Activated CD4-positive, alpha-beta T cell treated with anti-CD3 and anti-CD28 coated beads, Interleukin-2, amount 50 U/mL, for 16 hours (primary cell): ENCODE data around the gene CD14.
"Not testable (repeated sequence)": the region's sequence is repeated elsewhere in the genome, so short reads cannot be mapped to it uniquely, and the experiment has no call there.

Experiments used
- DNase-seq: peaks from one replicate; pipeline ENCODE4 v3.0.0-alpha.2; 2020

Gene CD14

DNA sequence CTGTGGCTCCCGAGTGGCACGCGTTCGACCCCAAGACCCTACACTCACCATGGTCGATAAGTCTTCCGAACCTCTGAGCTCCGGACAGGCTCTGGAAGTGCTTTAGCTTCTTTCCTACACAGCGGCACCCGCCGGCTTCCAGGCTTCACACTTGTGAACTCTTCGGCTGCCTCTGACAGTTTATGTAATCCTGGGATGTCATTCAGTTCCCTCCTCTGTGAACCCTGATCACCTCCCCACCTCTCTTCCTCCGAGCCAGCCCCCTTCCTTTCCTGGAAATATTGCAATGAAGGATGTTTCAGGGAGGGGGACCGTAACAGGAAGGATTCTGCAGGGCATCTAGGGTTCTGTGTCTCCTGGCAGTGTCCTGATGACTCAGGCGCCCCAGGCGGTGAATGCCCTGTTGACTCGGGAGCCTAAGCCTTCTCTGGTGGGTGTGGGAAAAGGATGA, at the start of gene CD14:
CD14 (minus strand) TSS at position 155 of the 451 bp plus-strand sequence; CDS start at position 51, 104 bp downstream.
- DNase-seq: no peak

DNA sequence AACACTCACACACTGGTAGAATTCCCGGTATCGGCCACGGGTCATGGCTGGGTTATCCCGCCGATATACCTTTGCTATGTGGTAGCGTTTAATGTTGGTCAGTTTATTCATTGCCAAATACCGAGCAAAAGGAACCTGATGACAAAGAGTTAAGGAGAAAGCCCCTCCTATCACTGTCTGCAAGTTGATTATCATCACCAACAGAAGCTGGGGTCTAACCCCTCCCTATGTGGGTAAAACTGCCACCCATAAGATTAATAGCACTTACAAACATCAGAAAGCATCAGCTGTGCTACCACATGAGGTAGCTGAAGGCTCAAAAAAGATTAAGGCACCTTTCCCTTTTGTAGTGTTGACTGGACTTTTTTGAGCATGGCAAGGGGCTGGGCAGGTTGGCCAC, 46.0 kb upstream of the CD14 start:
- no peak for DNase-seq

DNA sequence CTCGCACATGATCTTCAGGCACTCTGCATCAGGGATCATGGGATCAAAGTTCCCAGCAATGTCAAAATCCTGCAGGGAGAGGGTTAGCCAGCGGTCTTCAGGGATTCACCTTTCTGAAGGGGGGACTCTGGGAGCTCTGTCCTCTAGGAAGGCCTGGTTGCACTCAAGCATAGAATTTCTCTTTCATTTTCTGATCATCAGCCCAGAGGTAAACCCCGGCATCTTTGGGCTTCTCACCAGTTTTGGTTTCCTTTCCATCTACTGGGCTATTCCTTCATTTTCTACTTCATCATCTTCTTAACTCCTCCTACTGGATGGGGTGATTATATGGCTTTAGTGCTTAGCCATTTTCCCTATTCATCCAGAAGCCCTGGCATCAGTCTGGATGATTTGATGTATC, 45.0 kb upstream of the CD14 start:
- DNase-seq: no peak

DNA sequence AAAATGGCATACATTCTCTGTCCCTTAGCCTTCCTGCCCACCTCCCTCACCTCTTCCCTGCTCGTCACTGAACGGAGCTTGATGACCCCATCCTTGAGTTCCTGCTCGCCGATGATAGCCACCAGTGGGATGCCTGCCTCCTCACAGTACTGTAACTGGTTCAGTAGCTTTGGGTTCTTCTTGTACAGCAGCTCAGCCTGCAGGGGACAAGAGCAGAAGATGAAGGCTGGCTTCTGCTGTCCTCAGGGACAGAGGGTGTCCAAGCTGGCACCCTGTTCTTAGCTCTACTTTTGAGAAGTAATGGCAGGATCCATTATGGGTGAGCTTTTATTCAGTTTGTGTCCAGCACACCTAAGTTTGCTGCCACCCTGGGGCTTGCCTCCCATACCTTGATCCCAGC, 41.7 kb upstream of the CD14 start:
- no peak for DNase-seq

DNA sequence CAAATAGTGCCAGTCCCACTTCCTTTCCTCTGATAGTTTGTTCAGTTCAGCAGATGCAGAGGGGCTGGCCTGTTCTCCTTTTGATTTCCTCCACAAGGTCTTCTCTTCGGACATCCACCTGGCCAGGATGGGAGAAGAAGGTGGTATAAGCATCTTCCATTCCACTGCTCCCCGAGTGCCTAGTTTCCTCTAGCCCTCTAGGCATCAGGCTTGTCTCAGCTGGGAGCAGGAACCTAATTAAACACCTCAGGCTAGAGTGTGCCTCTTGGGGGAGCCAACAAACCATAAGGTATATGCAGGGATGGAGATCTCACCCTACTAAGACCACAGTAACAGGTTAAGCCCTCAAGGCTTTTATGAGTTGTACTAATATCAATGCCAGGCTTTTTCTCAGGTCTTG, 41.2 kb upstream of the CD14 start:
- no peak for DNase-seq

- no peak for DNase-seq
Observed at GRCh38 chr5:140673187-140673976, 40.4 kb upstream of the CD14 start, which contains the start of gene DND1. Gene DND1 (minus strand): TSS chr5:140673576. CDS start chr5:140673542, 34 bp downstream.

- no peak for DNase-seq
Observed at GRCh38 chr5:140672455-140673186, 39.6 kb upstream of the CD14 start.

GRCh38 chr5:140671472-140672125, 38.6 kb upstream of the CD14 start:
- no peak for DNase-seq

GRCh38 chr5:140671035-140671434, 38.1 kb upstream of the CD14 start:
- not testable (repeated sequence) for DNase-seq

GRCh38 chr5:140664359-140665119, 31.6 kb upstream of the CD14 start, which contains the start of gene WDR55:
Gene WDR55 (plus strand): TSS chr5:140664904. CDS start chr5:140664913, 9 bp downstream.
- peak; percentile 96 for DNase-seq

GRCh38 chr5:140664030-140664358, 31.0 kb upstream of the CD14 start:
- no peak for DNase-seq

GRCh38 chr5:140660371-140660770, 27.4 kb upstream of the CD14 start:
- DNase-seq: not testable (repeated sequence)

GRCh38 chr5:140658870-140659269, 25.9 kb upstream of the CD14 start:
- no peak for DNase-seq

DNA sequence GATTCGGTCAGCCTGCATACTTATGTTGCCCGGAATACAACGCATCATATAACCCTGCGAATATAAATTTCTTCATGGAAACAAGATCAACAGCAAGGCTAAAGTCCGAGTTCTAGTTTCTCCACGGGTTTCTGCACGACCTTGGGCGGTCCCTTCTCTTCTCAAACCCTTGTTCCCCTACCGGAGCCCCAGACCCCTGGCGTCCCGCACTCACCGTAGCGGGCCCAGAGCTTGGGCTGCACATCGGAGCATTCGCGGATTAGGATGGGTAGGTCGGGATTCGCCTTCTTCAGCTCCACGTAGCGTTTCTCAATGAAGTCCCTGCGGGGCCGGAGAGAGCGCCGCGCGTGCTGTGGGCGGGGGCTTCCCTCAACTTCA, 14.1 kb upstream of the CD14 start:
- no peak for DNase-seq

GRCh38 chr5:140642718-140643117, 9.7 kb upstream of the CD14 start:
- no peak for DNase-seq

DNA sequence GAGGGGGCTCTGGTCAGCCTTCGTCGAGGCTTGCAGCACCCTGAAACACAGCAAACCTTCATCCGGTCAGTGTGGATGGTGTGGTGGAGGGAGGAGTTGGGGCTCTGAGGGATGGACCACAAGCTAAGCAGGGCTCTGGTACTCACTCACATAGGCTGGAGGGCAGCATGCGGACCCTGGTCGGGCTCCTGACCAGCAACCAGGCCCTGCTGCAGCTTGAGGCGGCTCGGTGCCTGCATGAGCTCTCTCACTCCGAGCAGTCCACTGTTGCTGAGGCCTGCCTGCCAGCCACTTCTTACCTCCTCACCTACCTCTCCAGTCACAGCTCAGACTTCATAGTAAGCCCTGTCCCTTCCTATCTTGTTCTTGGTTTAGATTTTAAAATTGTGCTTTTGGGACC, 8.7 kb upstream of the CD14 start:
- no peak for DNase-seq

DNA sequence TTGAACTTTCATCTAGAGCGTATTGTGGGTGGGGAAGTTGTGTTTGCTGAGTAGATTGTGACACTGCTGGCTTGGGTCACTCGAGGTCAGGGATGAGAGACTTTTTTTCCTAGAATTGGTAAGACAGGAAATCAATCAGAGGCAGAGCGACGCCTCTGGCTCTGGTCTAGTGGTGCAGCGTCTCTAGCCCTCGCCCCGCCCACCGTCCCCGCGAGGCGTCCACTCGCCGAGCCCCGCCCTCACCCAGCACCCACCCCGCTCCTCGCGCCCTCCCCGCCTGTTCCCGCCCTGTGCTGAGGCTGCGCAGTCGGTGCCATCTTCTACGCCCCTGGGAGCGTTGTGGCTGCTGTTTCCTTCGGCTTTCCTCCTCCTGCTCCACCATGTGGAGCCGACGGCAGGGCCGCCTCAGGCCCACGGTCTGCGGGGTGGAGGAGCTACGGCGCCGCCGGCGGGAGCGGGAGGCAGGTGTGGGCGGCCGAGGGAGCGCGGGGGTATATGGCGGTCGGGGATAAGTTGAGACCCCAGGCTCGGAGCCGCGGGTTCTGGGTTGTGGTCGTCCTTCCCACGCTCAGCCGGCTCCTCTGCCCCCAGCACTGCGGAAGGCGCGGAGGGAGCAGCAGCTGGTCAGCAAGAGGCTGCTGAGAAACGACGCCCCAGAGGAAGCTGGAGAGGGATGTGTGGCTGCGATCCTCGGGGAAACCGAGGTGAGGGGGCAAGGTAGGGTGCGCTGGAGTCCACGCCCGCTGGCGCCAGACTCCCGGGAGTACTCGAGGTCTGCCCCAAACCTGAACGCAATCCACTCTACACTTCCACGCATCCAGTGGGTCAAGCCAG, 6.4 kb upstream of the CD14 start, which contains the start of gene TMCO6:
TMCO6 (plus strand) TSS at position 304 of the 834 bp plus-strand sequence; CDS start at position 381, 77 bp downstream.
- peak; percentile 98 for DNase-seq

- DNase-seq: not testable (repeated sequence)
Observed at GRCh38 chr5:140638898-140639147, 5.8 kb upstream of the CD14 start.

GRCh38 chr5:140637371-140638100, 4.6 kb upstream of the CD14 start:
- no peak for DNase-seq

DNA sequence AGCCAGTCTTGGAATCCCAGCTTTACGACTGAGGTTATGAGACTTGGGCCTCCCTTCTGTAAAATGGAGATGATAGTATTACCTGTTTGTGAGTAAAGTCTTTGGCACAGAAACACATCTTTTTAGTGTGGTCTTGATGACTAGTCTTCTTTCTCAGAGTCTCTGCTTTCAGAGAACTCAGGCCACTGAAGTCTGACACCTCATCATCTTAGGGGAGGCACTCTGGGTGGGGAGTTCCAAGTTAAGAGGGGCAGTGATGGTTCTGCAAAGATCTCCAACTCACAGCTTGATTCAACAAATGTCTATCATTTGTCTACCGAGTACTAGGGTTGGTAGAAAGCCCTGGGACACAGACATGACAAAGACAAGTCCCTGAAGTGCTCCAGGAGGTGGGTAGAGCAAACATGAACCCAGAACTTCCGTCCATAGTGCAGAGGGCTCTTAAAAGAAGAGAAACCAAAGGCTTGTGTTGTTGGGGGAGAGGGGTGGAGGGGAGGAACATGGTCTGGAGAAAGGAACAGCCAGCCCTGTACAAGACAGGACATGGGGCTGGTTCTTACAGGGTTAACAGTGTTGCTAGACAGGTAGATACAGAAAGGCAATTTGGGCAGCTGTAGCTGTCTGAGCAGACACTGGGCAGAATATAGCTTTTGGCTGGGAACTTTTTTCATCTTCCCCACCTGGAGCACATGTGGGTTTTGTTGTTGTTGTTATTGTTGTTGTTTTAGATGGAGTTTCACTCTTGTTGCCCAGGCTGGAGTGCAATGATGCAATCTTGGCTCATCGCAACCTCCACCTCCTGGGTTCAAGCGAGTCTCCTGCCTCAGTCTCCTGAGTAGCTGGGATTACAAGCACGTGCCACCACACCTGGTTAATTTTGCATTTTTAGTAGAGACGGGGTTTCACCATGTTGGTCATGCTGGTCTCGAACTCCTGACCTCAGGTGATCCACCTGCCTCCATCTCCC, 2.6 kb upstream of the CD14 start:
- DNase-seq: no peak
